Mesothelial cell of epicardium (in vitro differentiated cells): ENCODE measurements around the gene ILKAP. TPM values are rescaled to one million over a fixed set of nuclear protein-coding genes. Genes with fewer than 3 reads are reported as not detected.

Source experiments
- DNase-seq, 2 experiments: peaks; one replicate each; pipeline ENCODE4 v3.0.0; 2021; ENCODE audit warnings: low spot score in 2 of 2; ENCODE audit not compliant: unreplicated experiment in 2 of 2
- H3K27ac Mint-ChIP-seq: 2 replicates; pipeline ENCODE4 v1.8.0; 2021; ENCODE audit warnings: mixed read lengths
- H3K27me3 Mint-ChIP-seq: 2 replicates; pipeline ENCODE4 v1.8.0; 2021; ENCODE audit warnings: low read depth, mixed read lengths
- H3K36me3 Mint-ChIP-seq: 2 replicates; pipeline ENCODE4 v1.8.0; 2021; ENCODE audit warnings: mixed read lengths
- H3K4me1 Mint-ChIP-seq: 2 replicates; pipeline ENCODE4 v1.8.0; 2021; ENCODE audit warnings: mixed read lengths
- H3K4me3 Mint-ChIP-seq: 2 replicates; pipeline ENCODE4 v1.8.0; 2021; ENCODE audit warnings: mild to moderate bottlenecking, moderate library complexity, mixed read lengths
- H3K9me3 Mint-ChIP-seq: 2 replicates; pipeline ENCODE4 v1.8.0; 2021; ENCODE audit warnings: mixed read lengths
- CTCF ChIP-seq: fragments of 200-600 bp; sonication (generic); IDR thresholded peaks from one replicate; pipeline ENCODE4 v1.5.0; 2021; ENCODE audit warnings: antibody characterized with exemption; ENCODE audit not compliant: unreplicated experiment
- total RNA-seq: library from RNA; stranded (reverse); gene quantifications from 3 replicates; pipeline ENCODE4 v1.2.1, GENCODE V29; 2021

The ILKAP gene
- total RNA-seq, 1 donor from 2014 or later = 54.0 TPM

- no peaks in the 10 kb centered on the region for H3K36me3 Mint-ChIP-seq
- peaks cover 4% of the 10 kb centered on the region for H3K4me1 Mint-ChIP-seq
- no peak overlapping the region for H3K4me3 Mint-ChIP-seq
- no peak overlapping the region for H3K27ac Mint-ChIP-seq
- peaks cover 3% of the 10 kb centered on the region for H3K9me3 Mint-ChIP-seq
- H3K27me3 Mint-ChIP-seq = peaks cover 44% of the 10 kb centered on the region
- no peak for DNase-seq
- TF ChIP-seq CTCF = no peak
These were observed 45.9 kb downstream of the ILKAP start for GRCh38 chr2:238157506-238158017.

- H3K27me3 Mint-ChIP-seq = peaks cover 29% of the 10 kb centered on the region
- no peak overlapping the region for H3K27ac Mint-ChIP-seq
- DNase-seq = no peak
- TF ChIP-seq CTCF = no peak
- no peak overlapping the region for H3K4me3 Mint-ChIP-seq
- peaks cover 3% of the 10 kb centered on the region for H3K9me3 Mint-ChIP-seq
- peaks cover 4% of the 10 kb centered on the region for H3K4me1 Mint-ChIP-seq
- no peaks in the 10 kb centered on the region for H3K36me3 Mint-ChIP-seq
These were observed 47.5 kb downstream of the ILKAP start for GRCh38 chr2:238155761-238156694.

GRCh38 chr2:238155051-238155760 lies 48.3 kb downstream of the ILKAP start:
- H3K4me3 Mint-ChIP-seq = no peak overlapping the region
- no peak for TF ChIP-seq CTCF
- H3K9me3 Mint-ChIP-seq = peaks cover 3% of the 10 kb centered on the region
- H3K36me3 Mint-ChIP-seq = no peaks in the 10 kb centered on the region
- no peak overlapping the region for H3K27ac Mint-ChIP-seq
- no peak for DNase-seq
- H3K27me3 Mint-ChIP-seq = peaks cover 21% of the 10 kb centered on the region
- H3K4me1 Mint-ChIP-seq = peaks cover 4% of the 10 kb centered on the region

- H3K27me3 Mint-ChIP-seq = peaks cover 15% of the 10 kb centered on the region
- peaks cover 4% of the 10 kb centered on the region for H3K4me1 Mint-ChIP-seq
- peaks cover 3% of the 10 kb centered on the region for H3K9me3 Mint-ChIP-seq
- no peak for TF ChIP-seq CTCF
- no peaks in the 10 kb centered on the region for H3K36me3 Mint-ChIP-seq
- no peak for DNase-seq
- H3K4me3 Mint-ChIP-seq = no peak overlapping the region
- H3K27ac Mint-ChIP-seq = no peak overlapping the region
These were observed 48.9 kb downstream of the ILKAP start for GRCh38 chr2:238154570-238154969.

- DNase-seq = no peak
- H3K27me3 Mint-ChIP-seq = peaks cover 7% of the 10 kb centered on the region
- H3K27ac Mint-ChIP-seq = no peak overlapping the region
- no peak for TF ChIP-seq CTCF
- no peaks in the 10 kb centered on the region for H3K4me1 Mint-ChIP-seq
- peaks cover 3% of the 10 kb centered on the region for H3K9me3 Mint-ChIP-seq
- H3K36me3 Mint-ChIP-seq = no peaks in the 10 kb centered on the region
- H3K4me3 Mint-ChIP-seq = no peak overlapping the region
These were observed 50.5 kb downstream of the ILKAP start for GRCh38 chr2:238152771-238153688.
